Upper lobe of right lung (tissue), 1 donor: Measurements from ENCODE around the gene DNMBP. TPM values are rescaled to one million over a fixed set of nuclear protein-coding genes. Genes with fewer than 3 reads are reported as not detected.
"Not testable (repeated sequence)": the region's sequence is repeated elsewhere in the genome, so short reads cannot be mapped to it uniquely, and the experiment has no call there.

Source experiments
- ATAC-seq: fragments of 200-7000 bp; cut with Tn5 transposase; one replicate; pipeline ENCODE4 v1.9.1; 2020; ENCODE audit warnings: mild to moderate bottlenecking, moderate library complexity
- DNase-seq: peaks from one replicate; pipeline ENCODE4 v3.0.0-alpha.2; 2020
- H3K27ac ChIP-seq: fragments of 200-600 bp; one replicate; pipeline ENCODE4 v1.8.0; 2022
- H3K27me3 ChIP-seq: fragments of 200-600 bp; one replicate; pipeline ENCODE4 v1.8.0; 2022; ENCODE audit warnings: mild to moderate bottlenecking
- H3K36me3 ChIP-seq: fragments of 200-600 bp; one replicate; pipeline ENCODE4 v1.8.0; 2022
- H3K4me1 ChIP-seq: fragments of 200-600 bp; one replicate; pipeline ENCODE4 v1.8.0; 2022
- H3K4me3 ChIP-seq: fragments of 200-600 bp; one replicate; pipeline ENCODE4 v1.8.0; 2022; ENCODE audit warnings: mild to moderate bottlenecking
- H3K9me3 ChIP-seq: fragments of 200-600 bp; one replicate; pipeline ENCODE4 v1.8.0; 2022
- CTCF ChIP-seq: fragments of 200-600 bp; IDR thresholded peaks from one replicate; pipeline ENCODE4 v1.8.0; 2022; ENCODE audit warnings: antibody characterized with exemption
- intact Hi-C: fragments of 100-400 bp; cut with DNase I; formaldehyde crosslinking; loops from one replicate; pipeline ENCODE4 v1.11.0; 2022
- total RNA-seq: library from RNA; stranded (reverse); fragmentation: NEBNext Ultra II Directional; extraction: Animal tissue kit (Norgen Biotek cat#: 25700); gene quantifications from one replicate; pipeline ENCODE4 v1.2.1, GENCODE V29; 2021
- donor health status: DM: no; HTN: yes; CAD: no; lungs with severe emphysema.

Gene DNMBP
- total RNA-seq, 1 donor from 2014 or later: 12.5 TPM

DNA sequence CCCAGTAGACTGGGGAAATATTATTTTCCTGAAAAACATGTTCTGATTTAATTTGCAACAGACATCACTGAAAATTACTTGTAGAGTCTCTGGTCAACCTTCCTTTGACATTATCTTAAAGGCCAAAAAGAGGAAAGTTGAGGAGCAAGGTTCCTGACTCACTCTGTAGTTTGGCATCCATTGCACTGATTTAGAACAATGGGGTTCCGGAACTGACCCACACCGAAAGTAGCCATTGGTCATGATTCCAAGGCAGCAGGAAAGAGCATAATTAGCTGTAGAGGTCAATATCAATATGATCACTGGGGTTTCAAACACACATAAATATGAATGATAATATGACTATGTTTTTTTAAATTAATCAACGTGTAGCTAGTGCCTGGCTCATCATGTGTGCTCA lies 65.8 kb downstream of the DNMBP start:
- Histone ChIP-seq H3K4me3 (no peak overlapping the region), H3K27ac (no peak overlapping the region), H3K4me1 (no peaks in the 10 kb centered on the region), H3K36me3 (no peaks in the 10 kb centered on the region), H3K9me3 (no peaks in the 10 kb centered on the region), H3K27me3 (no peaks in the 10 kb centered on the region)
- intact Hi-C loops: no loop called here
- no peak for TF ChIP-seq CTCF
- ATAC-seq (no peak), DNase-seq (no peak)

DNA sequence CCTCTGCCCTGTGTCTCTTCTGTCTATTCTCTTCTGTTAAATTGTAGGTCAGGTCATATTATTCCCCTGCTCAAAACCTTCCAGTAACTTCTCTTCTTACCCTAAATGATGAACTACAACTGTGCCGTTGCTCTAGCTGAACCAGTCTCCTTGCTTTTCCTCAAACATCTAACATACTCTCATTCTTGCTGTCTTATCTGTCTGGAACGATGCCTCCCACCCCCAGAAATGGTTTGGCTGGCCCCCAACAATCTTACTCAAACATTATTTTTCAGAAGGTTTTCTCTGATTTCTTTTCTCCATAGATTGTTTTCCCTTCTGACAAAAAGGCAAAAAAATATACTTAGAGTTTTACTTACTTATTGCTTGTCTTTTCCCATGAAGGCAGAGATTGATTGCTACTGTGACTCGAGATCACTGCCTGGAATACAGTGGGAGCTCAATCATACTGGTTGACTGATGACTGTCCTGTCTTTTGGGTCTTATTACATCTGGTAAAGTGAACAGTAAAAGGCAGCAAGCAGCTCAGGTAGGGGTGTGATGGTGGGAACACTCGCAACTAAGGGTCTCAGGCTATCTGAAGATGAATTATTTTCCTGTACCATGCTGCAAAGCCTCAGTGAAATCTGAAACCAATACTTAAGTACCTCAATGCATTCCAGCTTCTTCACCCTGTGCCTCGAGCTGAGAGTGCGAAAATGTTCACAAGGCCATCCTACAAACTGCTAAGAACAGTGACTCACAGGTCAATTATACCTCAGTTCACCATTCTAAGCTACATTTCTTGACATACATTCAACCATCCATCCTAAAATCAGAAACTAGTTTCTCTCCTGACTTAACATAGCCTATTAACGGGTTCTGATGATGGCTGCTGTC lies 67.6 kb downstream of the DNMBP start:
- ATAC-seq (no peak), DNase-seq (no peak)
- H3K27me3 ChIP-seq: no peaks in the 10 kb centered on the region
- no peak overlapping the region for H3K27ac ChIP-seq
- no peaks in the 10 kb centered on the region for H3K4me1 ChIP-seq
- H3K4me3 ChIP-seq: no peak overlapping the region
- H3K36me3 ChIP-seq: no peaks in the 10 kb centered on the region
- TF ChIP-seq CTCF: no peak
- no peaks in the 10 kb centered on the region for H3K9me3 ChIP-seq
- intact Hi-C loops: no loop called here

DNA sequence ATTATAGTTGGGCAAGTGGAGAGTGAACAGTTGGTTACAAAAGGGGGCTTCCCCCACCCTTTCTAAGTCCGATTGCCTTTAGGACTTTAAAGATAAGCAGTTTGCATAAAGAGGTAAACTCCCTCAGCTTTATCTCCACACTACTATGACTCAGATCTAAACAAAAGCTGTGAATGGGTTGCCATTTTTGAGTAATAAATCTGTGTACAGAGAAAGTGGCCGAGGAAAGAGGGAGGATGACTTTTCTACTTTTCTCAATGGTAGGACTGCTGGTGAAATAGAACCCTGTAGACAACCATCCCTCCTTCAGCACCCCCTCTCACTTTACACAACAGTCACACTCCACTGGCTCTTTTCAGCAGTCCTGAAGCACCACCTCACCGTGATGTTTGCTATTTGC lies 71.2 kb downstream of the DNMBP start:
- intact Hi-C loops: no loop called here
- Histone ChIP-seq H3K4me1 (no peaks in the 10 kb centered on the region), H3K4me3 (no peak overlapping the region), H3K27ac (no peak overlapping the region), H3K36me3 (no peaks in the 10 kb centered on the region), H3K27me3 (no peaks in the 10 kb centered on the region), H3K9me3 (no peaks in the 10 kb centered on the region)
- DNase-seq: no peak
- no peak for TF ChIP-seq CTCF
- no peak for ATAC-seq

- ATAC-seq (no peak), DNase-seq (no peak)
- H3K4me1 ChIP-seq: no peaks in the 10 kb centered on the region
- no peaks in the 10 kb centered on the region for H3K9me3 ChIP-seq
- H3K27ac ChIP-seq: no peak overlapping the region
- TF ChIP-seq CTCF: no peak
- no peak overlapping the region for H3K4me3 ChIP-seq
- intact Hi-C loops: no loop called here
- H3K27me3 ChIP-seq: no peaks in the 10 kb centered on the region
- no peaks in the 10 kb centered on the region for H3K36me3 ChIP-seq
Measured at GRCh38 chr10:99937630-99938029, 72.1 kb downstream of the DNMBP start.

DNA sequence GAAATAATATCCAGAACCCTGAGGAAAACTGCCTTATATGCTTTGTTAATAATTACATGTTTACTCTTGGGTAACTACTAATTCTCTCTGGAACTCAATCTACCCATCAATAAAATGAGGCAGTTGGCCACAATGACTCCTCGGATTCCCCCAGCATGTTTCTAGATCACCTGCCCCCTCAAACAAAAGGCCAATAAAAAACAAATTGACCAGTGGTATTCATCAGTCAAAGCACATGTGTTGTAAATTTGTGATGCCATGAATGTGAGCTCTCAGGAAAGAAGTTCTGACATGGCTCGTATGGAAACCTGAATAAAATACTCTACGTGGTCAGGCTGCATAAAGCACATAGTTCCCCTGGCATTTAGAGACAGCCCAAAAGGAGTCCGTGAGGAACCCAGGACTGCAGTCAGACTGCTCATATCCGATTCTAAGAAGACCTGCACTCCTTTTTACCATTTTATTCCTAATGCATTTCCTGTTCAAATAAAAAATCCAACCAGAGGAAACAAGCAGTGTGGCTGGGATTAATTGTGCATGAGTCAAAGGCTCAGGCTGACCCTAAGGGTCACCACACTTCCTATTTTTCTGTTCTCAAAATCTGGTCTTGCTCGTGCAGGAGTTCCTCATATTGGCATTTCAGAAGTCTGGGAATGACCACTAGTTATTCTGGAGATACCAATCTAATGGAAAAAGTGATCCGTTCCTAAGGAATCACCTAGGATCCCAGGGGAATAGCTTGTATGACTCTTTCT lies 77.4 kb downstream of the DNMBP start:
- intact Hi-C loops, H3K27ac ChIP-seq, H3K36me3 ChIP-seq, DNase-seq, H3K27me3 ChIP-seq, H3K4me3 ChIP-seq, H3K9me3 ChIP-seq: not testable (repeated sequence)
- peak; percentile 45 for ATAC-seq
- peaks cover 23% of the 10 kb centered on the region for H3K4me1 ChIP-seq
